ENCODE results near the gene ZNF160. TPM values are rescaled to one million over a fixed set of nuclear protein-coding genes. Genes with fewer than 3 reads are reported as not detected.

ZNF160 gene
- total and polyA plus RNA-seq, 9 of the 15 experiments (the other 6 are each of a cell fraction or from before 2014, with no cell fraction given) = 3.6 to 22.1 (median 11.8) TPM

DNA sequence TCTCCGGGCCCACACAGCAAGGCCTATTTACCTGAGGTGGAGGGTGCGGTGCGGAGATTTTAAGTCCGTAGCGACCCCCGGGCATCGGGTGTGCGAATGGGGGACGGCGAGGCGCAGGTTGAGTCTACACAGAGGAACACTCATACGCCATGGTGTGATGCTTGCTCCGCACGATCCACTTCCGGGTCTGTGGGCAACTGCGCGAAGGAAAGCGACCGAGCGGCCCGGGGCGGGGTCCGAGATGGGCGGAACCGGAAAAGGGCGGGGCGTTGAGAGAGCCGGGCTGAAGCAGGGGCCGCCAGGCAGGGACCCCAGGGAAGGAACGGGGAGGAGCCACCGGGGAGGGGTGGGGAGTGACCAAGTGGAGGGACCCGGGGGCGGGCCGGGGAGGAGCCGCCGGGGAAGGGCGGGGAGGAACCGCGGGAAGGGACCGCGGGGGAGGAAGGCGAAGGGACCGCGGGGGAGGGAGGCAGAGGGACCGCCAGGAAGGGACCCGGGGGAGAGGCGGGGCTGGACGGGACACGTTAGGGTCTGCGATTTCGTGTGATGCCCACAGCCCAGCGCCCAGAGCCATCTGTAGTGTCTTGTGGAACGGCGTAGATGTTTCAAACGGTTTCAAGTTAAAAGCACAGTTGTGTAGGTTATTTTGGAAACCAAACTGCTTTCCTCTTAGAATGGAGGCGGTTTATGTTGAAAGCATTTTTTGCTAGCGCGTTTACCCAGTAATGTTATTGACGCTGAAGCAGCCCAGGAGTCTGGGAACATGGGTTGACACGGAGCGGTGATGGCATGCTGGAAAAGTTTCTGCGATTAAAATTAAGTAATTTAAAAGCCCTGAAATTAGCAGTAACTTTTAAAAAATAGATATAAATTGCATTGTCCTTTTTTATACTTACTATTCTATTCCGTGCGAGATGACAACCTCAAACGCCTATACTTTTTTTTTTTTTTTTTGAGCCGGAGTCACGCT, at the start of gene ZNF160 (continued):
- TF ChIP-seq ZNF318 (IDR thresholded peaks at IDR 0.05; ENCODE audit: borderline replicate concordance in 1 of 2, low read depth in 1 of 2) (no peak), KDM1A (IDR thresholded peaks at IDR 0.05) (no peak), ZNF41 (CRISPR knock-in tag; conservative IDR thresholded peaks at IDR 0.05) (no peak), MYNN (IDR thresholded peaks at IDR 0.05) (peak; percentile 92), MYNN (CRISPR knock-in tag; IDR thresholded peaks at IDR 0.05) (no peak), ZNF311 (CRISPR knock-in tag; IDR thresholded peaks at IDR 0.05) (no peak), ZNF354B (CRISPR knock-in tag; IDR thresholded peaks at IDR 0.05) (no peak), MEF2D (tag; conservative IDR thresholded peaks at IDR 0.05; ENCODE audit: low read depth) (no peak), ZNF12 (CRISPR knock-in tag; IDR thresholded peaks at IDR 0.05) (no peak), ELF1 (tag; IDR thresholded peaks at IDR 0.05) (peak; percentile 96), AFF4 (CRISPR knock-in tag; IDR thresholded peaks at IDR 0.05) (no peak), NR2C2 (CRISPR knock-in tag; IDR thresholded peaks at IDR 0.05) (0 out of 2 replicates have a peak, but pooled peaks have one; percentile 50), NR2C2 (tag; IDR thresholded peaks at IDR 0.05) (peak; percentile 96)
- TF ChIP-seq, protein P1, sequence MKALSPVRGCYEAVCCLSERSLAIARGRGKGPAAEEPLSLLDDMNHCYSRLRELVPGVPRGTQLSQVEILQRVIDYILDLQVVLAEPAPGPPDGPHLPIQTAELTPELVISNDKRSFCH (CRISPR knock-in tag; IDR thresholded peaks at IDR 0.05) = no peak
- TF ChIP-seq, protein P1 (tag; IDR thresholded peaks at IDR 0.05) = no peak

All from K562 (cell line).